OCI-LY7 (cell line): ENCODE data around the gene TBC1D10B. TPM values are rescaled to one million over a fixed set of nuclear protein-coding genes. Genes with fewer than 3 reads are reported as not detected.
"Not testable (repeated sequence)": the region's sequence is repeated elsewhere in the genome, so short reads cannot be mapped to it uniquely, and the experiment has no call there.

Experiments
- BruUV-seq: library from RNA; stranded (reverse); fragments of 400-500 nt; replicated peaks from 2 replicates; lab custom pipeline; 2021; lab: Mats Ljungman, UMichigan
- CTCF ChIA-PET: fragments of 300-600 bp; sonication (Branson Sonifier 250); formaldehyde crosslinking; loops from one replicate; lab custom pipeline; 2022; ENCODE audit warnings: antibody characterized with exemption; ENCODE audit not compliant: unreplicated experiment; lab: Charles Lee
- POLR2A ChIA-PET: fragments of 300-600 bp; sonication (Branson Sonifier 250); formaldehyde crosslinking; loops from one replicate; lab custom pipeline; 2022; ENCODE audit warnings: antibody characterized with exemption; lab: Charles Lee
- DNase-seq: peaks from one replicate; pipeline ENCODE4 v3.0.0-alpha.2; 2015; ENCODE audit warnings: low spot score
- H2AFZ ChIP-seq: fragments of 200-600 bp; sonication (generic), shearing (Covaris generic); 2 replicates; pipeline ENCODE4 v1.6.1; 2014; ENCODE audit warnings: mild to moderate bottlenecking, antibody characterized with exemption, low read length, moderate library complexity
- H3K27ac ChIP-seq: fragments of 200-600 bp; sonication (generic); 2 replicates; pipeline ENCODE4 v1.5.1; 2014; ENCODE audit warnings: mixed run types, low read depth, mild to moderate bottlenecking, moderate library complexity, low read length, inconsistent platforms; ENCODE audit not compliant: poor library complexity, severe bottlenecking
- H3K36me3 ChIP-seq: fragments of 200-600 bp; sonication (generic); 2 replicates; pipeline ENCODE4 v1.6.1; 2014; ENCODE audit warnings: mild to moderate bottlenecking, antibody characterized with exemption, low read length, moderate library complexity, mixed read lengths; ENCODE audit not compliant: insufficient read depth
- H3K4me1 ChIP-seq: fragments of 200-600 bp; sonication (generic); 2 replicates; pipeline ENCODE4 v1.5.1; 2014; ENCODE audit warnings: mild to moderate bottlenecking, low read length; ENCODE audit not compliant: insufficient read depth, poor library complexity, severe bottlenecking
- H3K4me2 ChIP-seq: fragments of 200-600 bp; sonication (generic); 2 replicates; pipeline ENCODE4 v1.6.1; 2014; ENCODE audit warnings: mild to moderate bottlenecking, low read length
- H3K4me3 ChIP-seq: fragments of 200-600 bp; sonication (generic); 2 replicates; pipeline ENCODE4 v1.5.1; 2014; ENCODE audit warnings: mild to moderate bottlenecking, low read depth, low read length; ENCODE audit not compliant: poor library complexity, severe bottlenecking
- H3K79me2 ChIP-seq: fragments of 200-600 bp; sonication (generic); 2 replicates; pipeline ENCODE4 v1.6.1; 2016; ENCODE audit warnings: low read depth, mild to moderate bottlenecking, low read length, moderate library complexity, mixed read lengths; ENCODE audit not compliant: insufficient read depth
- H3K9me2 ChIP-seq: fragments of 200-600 bp; sonication (generic); 2 replicates; pipeline ENCODE4 v1.6.1; 2016; ENCODE audit warnings: mild to moderate bottlenecking, low read length, mixed read lengths; ENCODE audit not compliant: insufficient read depth
- H3K9me3 ChIP-seq: fragments of 200-600 bp; sonication (generic); 2 replicates; pipeline ENCODE4 v1.6.1; 2014; ENCODE audit warnings: mild to moderate bottlenecking, mixed run types, low read length, mixed read lengths
- H4K20me1 ChIP-seq: fragments of 200-600 bp; sonication (generic); 2 replicates; pipeline ENCODE4 v1.6.1; 2014; ENCODE audit warnings: mild to moderate bottlenecking, antibody characterized with exemption, low read length, moderate library complexity, mixed read lengths; ENCODE audit not compliant: insufficient read depth
- CTCF ChIP-seq: fragments of 200-600 bp; sonication (generic); conservative IDR thresholded peaks from 2 replicates; pipeline ENCODE4 v1.5.1; 2014; ENCODE audit warnings: mild to moderate bottlenecking, antibody characterized with exemption, low read length, moderate library complexity, mixed read lengths
- EZH2phosphoT487 ChIP-seq: fragments of 200-600 bp; sonication (generic); IDR thresholded peaks from 2 replicates; pipeline ENCODE4 v1.6.1; 2018; ENCODE audit warnings: low read depth, borderline replicate concordance, mild to moderate bottlenecking, mixed run types, antibody characterized with exemption, low read length, moderate library complexity, mixed read lengths
- intact Hi-C: fragments of 100-400 bp; cut with micrococcal nuclease; formaldehyde crosslinking; loops from one replicate; pipeline ENCODE4 v1.10.0; 2022; ENCODE audit not compliant: unreplicated experiment
- total RNA-seq, 2 experiments: library from RNA; depleted of rRNA in 1 of 2; stranded (reverse); fragments of >200 nt in 1 of 2; shearing (Covaris generic) in 1 of 2; gene quantifications; 2 replicates each; pipeline ENCODE4 v1.2.3, GENCODE V29; 2014 to 2022

Gene TBC1D10B
- total RNA-seq, 2 experiments from 2014 or later, result 44.9 to 78.6 TPM

GRCh38 chr16:30342751-30343490 lies 27.4 kb downstream of the TBC1D10B start:
- Histone ChIP-seq H3K9me2 (no peaks in the 10 kb centered on the region), H2AFZ (no peak overlapping the region), H3K27ac (peak overlapping the region; percentile 92), H4K20me1 (no peaks in the 10 kb centered on the region), H3K4me2 (peak overlapping the region; percentile 90), H3K4me1 (peaks cover 46% of the 10 kb centered on the region), H3K9me3 (no peaks in the 10 kb centered on the region), H3K79me2 (peaks cover 56% of the 10 kb centered on the region), H3K36me3 (peaks cover 39% of the 10 kb centered on the region), H3K4me3 (peak overlapping the region; percentile 82)
- intact Hi-C loops, result loop anchor here (1.0 to 2.0 kb wide), 2 partner anchors 28 to 66 kb away; partner anchors contain the start of gene TBC1D10B
- no TSS peak for BruUV-seq
- POLR2A ChIA-PET, result interaction anchor here (0.7 to 3.4 kb wide), 5 partner anchors 11 to 442 kb away, joined by 4 to 18 read pairs (median 6); partner anchors contain the start of genes CD2BP2, SEPTIN1 and TBC1D10B
- CTCF ChIA-PET, result interaction anchor here (1.0 to 1.5 kb wide), 5 partner anchors 7 to 28 kb away, joined by 3 to 6 read pairs (median 3); no protein-coding TSS in a partner anchor
- no peak for TF ChIP-seq EZH2phosphoT487
- DNase-seq, result peak; percentile 58

- intact Hi-C loops, result loop anchor here (1.0 to 2.0 kb wide), 2 partner anchors 29 to 67 kb away; partner anchors contain the start of gene TBC1D10B
Measured at GRCh38 chr16:30341971-30342370, 28.3 kb downstream of the TBC1D10B start.

More at GRCh38 chr16:30341971-30342370, 28.3 kb downstream of the TBC1D10B start:
- DNase-seq, result peak; percentile 59
- not testable (repeated sequence) for H4K20me1 ChIP-seq, H3K9me2 ChIP-seq, H3K9me3 ChIP-seq, H2AFZ ChIP-seq
- TF ChIP-seq CTCF, result peak; percentile 68
- BruUV-seq, result TSS peak; percentile 36
- Histone ChIP-seq H3K79me2 (peaks cover 61% of the 10 kb centered on the region), H3K4me2 (peak overlapping the region; percentile 90), H3K4me1 (peaks cover 38% of the 10 kb centered on the region), H3K36me3 (peaks cover 40% of the 10 kb centered on the region), H3K4me3 (peak overlapping the region; percentile 82), H3K27ac (peak overlapping the region; percentile 92)
- ChIA-PET CTCF (interaction anchor here (1.0 to 1.5 kb wide), 4 partner anchors 8 to 29 kb away, joined by 3 to 6 read pairs (median 4); no protein-coding TSS in a partner anchor), POLR2A (interaction anchor here (0.6 to 3.4 kb wide), 5 partner anchors 12 to 215 kb away, joined by 3 to 18 read pairs (median 6); partner anchors contain the start of genes CD2BP2, SEPTIN1 and TBC1D10B)
